ENCODE data around the gene NUDT17.

- TF ChIP-seq CTCF (conservative IDR thresholded peaks at IDR 0.05; ENCODE audit: low read depth, low read length) (no peak), CEBPB (IDR thresholded peaks at IDR 0.05; ENCODE audit: low read depth, low read length) (no peak), ELK1 (IDR thresholded peaks at IDR 0.05; ENCODE audit: borderline replicate concordance, low read depth, low read length) (no peak), RAD21 (IDR thresholded peaks at IDR 0.05; ENCODE audit: low read length) (no peak), USF2 (IDR thresholded peaks at IDR 0.05; ENCODE audit: low read depth, low read length) (no peak)
Observed at GRCh38 chr1:145886390-145886789, 41.0 kb downstream of the NUDT17 start.
